ENCODE data around the gene CHST13.

- no peak for TF ChIP-seq EGR1 (IDR thresholded peaks at IDR 0.05)
- no peak for TF ChIP-seq TAF1 (IDR thresholded peaks at IDR 0.05; ENCODE audit: low read depth)
- TF ChIP-seq, protein P1, sequence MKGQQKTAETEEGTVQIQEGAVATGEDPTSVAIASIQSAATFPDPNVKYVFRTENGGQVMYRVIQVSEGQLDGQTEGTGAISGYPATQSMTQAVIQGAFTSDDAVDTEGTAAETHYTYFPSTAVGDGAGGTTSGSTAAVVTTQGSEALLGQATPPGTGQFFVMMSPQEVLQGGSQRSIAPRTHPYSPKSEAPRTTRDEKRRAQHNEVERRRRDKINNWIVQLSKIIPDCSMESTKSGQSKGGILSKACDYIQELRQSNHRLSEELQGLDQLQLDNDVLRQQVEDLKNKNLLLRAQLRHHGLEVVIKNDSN (IDR thresholded peaks at IDR 0.05), result no peak
- TF ChIP-seq CREB1 (IDR thresholded peaks at IDR 0.05; ENCODE audit: low read depth), result no peak
- no peak for TF ChIP-seq YY1 (IDR thresholded peaks at IDR 0.05; ENCODE audit: low read depth)
- TF ChIP-seq RAD21 (IDR thresholded peaks at IDR 0.05; ENCODE audit: low read depth), result no peak
- TF ChIP-seq, protein P2, sequence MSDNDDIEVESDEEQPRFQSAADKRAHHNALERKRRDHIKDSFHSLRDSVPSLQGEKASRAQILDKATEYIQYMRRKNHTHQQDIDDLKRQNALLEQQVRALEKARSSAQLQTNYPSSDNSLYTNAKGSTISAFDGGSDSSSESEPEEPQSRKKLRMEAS (IDR thresholded peaks at IDR 0.05), result no peak
- TF ChIP-seq FOXM1 (IDR thresholded peaks at IDR 0.05; ENCODE audit: borderline replicate concordance, low read depth), result no peak
- TF ChIP-seq REST (IDR thresholded peaks at IDR 0.05; ENCODE audit: low read depth), result no peak
- no peak for TF ChIP-seq CEBPB (IDR thresholded peaks at IDR 0.05)
- TF ChIP-seq EP300 (IDR thresholded peaks at IDR 0.05; ENCODE audit: borderline replicate concordance), result no peak
Measured at GRCh38 chr3:126477061-126477380, 46.9 kb upstream of the CHST13 start.

Data from Ishikawa (cell line).